NOMO-1 treated with dmso at 0.1 percent for 144 hours (cell line): ENCODE measurements around the gene RBFOX2.
"Not testable (repeated sequence)": the region's sequence is repeated elsewhere in the genome, so short reads cannot be mapped to it uniquely, and the experiment has no call there.

ENCODE experiments used
- DNase-seq: peaks from one replicate; lab custom pipeline; 2025; ENCODE audit not compliant: unreplicated experiment; lab: John Stamatoyannopoulos, UW

RBFOX2 gene

DNA sequence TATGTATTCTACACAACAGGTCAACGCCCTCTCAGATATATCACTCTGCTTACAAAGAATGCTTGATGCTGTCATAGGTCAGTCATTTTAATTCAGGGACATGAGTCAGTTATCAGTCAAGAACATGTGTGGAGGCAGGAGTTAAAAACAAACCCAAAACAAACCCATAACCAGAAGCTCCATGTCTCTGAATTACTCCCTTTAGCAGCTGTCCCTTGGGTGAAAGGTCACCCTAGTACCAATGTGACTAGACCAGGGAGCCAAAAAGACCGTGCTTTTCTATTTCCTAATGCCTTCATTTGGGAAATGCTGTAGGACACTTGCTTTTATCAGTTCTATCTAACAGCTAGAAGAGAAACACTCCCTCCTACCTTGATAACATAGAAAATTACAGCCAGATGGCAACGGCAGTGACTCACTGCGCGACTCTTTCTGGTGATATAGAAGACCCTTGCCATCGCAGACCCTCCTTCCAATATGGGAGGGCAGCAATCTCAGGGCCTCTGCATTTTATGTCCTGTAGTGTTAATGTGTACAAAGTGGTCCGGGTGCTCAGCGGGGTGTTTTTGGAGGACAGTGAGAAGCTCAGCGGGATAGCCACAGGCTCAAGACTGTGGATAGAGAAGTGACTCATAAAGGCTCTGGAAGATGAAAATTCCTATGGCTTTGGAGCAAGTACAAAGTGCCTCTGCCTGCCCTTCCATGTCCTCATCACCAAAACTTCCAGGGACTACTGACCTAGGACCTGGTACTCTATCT is 286.1 kb downstream of the RBFOX2 start:
- no peak for DNase-seq

DNA sequence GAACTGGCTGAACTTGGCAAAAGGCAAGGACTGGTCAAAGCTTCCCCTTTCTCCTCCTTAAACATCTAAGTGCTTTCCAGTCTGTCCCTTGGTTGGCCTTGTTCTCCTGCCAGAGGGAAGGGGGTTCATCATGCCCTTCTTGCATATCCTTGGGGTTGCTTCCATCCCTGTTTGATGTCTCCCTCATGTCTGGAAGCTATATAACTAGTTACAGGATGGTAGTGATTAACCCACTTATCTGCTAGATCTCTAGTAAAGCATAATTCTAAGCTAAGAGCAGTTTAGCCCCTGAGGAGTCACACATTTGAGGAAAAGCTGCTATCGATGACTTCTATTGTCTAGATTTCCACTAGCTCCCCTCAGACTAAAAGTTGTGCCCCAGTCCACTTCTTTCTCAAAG is 288.0 kb downstream of the RBFOX2 start:
- no peak for DNase-seq

GRCh38 chr22:35739931-35740380 is 288.7 kb downstream of the RBFOX2 start:
- no peak for DNase-seq

GRCh38 chr22:35739076-35739930 is 289.3 kb downstream of the RBFOX2 start:
- no peak for DNase-seq

DNA sequence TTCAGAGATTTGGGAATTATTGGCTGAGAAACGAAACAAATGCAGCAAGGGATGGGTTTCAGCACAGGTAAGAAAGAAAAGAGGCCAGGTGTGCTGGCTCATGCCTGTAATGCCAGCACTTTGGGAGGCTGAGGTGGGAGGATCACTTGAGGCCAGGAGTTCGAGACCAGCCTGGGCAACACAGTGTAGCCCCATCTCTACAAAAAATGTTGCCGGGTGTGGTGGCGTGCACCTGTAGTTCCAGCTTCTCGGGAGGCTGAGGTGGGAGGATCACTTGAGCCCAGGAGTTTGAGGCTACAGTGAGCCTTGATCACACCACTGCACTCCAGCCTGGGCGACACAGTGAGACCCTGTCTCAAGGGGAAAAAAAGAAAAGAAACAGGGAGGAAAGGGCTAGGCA is 290.7 kb downstream of the RBFOX2 start:
- DNase-seq, result not testable (repeated sequence)

- DNase-seq, result no peak
Measured at GRCh38 chr22:35736701-35737100, 291.9 kb downstream of the RBFOX2 start.

DNA sequence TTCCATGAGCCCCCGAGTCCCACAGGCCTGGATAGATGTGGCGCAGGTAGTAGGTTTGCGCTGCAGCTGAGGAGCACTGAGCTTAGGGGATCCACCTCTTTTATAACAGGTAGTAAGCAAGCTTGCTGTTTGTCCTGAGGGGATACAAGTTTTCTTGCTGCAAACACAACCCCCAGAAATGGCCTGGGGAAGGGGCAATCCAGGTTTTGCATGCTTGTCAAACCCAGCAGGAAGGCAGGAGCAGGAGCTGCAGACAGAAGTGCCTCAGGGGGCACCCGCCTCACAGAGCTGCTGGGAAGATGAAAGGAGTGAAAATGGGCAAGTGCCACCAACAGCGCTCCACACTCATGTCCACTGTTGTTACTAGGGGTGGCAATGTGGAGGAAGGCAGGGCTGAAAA is 292.5 kb downstream of the RBFOX2 start:
- no peak for DNase-seq

DNA sequence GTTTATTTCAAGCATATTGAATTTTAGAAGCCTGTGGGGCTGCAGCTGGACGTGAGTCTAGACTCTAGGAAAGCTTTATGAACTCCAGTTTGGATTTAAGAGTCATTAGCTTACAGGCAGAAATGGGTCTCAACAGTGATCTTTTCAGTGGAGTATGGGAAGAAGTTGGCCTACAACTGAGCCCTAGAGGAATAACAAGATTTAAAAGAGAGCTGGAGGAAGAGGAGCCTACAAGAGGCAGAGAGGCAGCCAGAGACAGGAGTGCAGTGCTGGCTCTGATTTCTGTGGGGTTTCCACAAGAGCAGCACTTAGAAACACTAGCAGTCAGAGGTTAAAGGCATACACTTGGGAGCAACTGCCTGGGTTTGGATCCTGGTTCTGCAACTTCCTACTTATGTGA is 293.1 kb downstream of the RBFOX2 start:
- no peak for DNase-seq

DNA sequence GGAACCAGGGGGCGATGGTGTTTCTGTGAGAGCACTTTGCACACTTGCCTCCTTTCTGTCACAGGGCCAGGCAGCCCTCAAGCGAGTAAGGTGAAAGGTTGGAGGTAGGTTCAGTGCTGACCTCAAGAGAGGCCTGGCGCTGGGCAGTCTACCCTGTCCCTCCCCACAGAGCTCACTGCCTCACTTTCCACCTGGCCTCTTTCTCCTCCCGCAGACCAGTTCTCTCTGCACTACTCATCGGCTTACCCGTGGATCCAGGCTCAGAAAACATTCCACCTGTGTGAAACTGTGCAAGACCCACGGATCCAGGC is 294.2 kb downstream of the RBFOX2 start:
- no peak for DNase-seq

GRCh38 chr22:35733791-35734516 is 294.7 kb downstream of the RBFOX2 start:
- no peak for DNase-seq

DNA sequence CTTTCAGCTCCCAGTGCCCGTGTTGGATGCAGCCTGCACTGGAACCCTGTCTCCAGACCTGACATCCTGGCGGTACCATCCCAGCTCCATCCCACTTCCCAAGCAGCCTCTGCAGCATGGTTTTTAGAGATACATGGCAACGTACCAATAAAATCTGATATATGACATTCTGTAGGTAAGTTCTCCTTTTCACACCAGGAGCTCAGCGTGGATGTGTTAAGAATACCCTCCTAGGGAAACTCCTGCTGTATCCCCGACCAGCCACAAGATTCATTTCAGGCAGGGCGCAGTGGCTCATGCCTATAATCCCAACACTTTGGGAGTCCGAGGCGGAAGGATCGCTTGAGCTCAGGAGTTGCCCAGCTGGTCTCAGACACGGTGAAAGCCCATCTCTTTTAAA is 295.6 kb downstream of the RBFOX2 start:
- DNase-seq, result no peak

DNA sequence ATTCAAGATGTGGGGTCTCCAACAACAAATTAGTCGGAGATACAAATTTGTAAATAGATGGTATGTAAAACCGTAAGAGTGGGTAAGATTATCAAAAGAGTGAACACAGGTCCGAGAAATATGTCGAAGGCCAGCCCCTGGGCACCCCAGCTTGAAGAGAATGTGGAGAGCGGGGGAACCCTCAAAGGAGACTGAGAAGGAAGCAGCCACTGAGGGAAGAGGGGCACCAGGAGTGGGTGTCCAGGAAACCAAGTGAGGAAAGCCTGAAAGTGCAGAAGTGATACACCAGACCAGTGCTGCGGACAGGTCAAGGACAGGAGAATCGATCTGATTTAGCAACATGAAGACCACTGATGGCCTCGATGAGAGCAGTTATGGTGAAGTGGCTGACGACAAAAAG is 296.5 kb downstream of the RBFOX2 start:
- DNase-seq, result no peak

GRCh38 chr22:35731321-35731720 is 297.3 kb downstream of the RBFOX2 start:
- DNase-seq, result no peak

GRCh38 chr22:35729309-35729698 is 299.3 kb downstream of the RBFOX2 start:
- no peak for DNase-seq

DNA sequence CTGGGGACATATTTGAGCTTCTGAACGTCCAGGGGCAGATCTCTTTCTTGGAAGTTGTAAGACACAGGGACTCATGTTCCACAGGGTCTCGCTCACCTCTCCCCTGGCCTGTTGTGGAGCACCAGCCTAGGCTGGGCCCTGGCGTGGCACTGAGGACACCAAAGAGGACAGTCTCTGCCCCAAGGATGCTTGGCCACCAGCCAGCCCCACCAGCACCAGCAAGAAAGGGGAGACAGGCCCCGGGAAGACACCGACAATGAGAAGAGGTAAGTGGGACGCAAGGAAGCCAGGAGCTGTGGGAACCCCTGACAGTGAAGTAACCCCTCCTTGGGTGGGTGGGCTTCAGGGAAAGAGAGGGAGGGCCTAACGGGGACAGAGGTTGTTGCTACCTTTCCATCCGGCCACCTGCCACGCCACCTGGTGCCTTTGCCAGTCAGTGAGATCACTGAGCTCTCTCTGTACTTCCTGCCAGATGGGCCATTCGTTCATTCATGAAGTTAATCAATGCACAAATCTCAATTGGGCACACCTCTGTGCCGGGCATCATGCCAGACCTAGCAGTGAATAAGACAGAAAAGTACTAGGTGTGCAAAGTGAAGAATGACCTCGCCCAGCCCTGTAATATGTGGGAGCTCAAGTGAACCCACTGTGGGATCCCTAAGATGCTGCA is 299.9 kb downstream of the RBFOX2 start:
- no peak for DNase-seq

DNA sequence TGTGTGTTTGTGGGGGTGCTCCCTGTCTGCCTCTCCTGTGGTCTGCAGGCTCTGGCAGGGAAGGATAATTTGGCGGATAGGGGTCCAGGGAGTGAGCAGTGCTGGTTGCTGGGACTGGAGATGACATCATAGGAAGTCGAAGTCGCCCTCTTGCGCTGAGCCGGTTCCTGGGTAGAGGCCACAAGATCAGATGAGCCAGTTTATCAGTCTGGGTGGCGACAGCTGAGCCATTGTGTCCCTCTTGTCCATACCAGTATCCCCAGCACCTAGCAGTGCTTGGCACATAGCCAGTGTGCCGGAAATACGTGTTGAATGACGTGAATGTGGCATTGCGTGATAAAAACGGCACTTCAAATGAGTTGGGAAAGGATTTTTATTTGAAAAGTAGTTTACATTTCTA is 301.2 kb downstream of the RBFOX2 start:
- no peak for DNase-seq

DNA sequence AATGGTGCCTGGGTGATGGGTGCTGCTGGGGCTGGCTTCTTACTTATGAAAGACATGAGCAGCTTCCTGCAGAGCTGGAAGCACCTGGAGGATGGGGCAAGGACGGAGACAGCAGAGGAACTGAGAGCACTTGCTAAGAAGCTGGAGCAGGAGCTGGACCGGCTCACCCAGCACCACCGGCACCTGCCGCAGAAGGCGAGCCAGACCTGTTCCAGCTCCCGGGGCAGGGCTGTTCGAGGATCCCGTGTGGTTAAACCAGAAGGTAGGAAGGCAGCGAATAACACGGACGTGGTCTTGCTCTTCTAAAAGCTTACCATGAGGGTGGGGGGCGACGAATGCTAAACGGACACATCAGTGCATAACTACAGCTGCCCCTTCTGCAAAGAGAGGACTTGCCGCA is 301.7 kb downstream of the RBFOX2 start:
- DNase-seq, result no peak

- DNase-seq, result no peak
Measured at GRCh38 chr22:35726398-35726797, 302.2 kb downstream of the RBFOX2 start.

DNA sequence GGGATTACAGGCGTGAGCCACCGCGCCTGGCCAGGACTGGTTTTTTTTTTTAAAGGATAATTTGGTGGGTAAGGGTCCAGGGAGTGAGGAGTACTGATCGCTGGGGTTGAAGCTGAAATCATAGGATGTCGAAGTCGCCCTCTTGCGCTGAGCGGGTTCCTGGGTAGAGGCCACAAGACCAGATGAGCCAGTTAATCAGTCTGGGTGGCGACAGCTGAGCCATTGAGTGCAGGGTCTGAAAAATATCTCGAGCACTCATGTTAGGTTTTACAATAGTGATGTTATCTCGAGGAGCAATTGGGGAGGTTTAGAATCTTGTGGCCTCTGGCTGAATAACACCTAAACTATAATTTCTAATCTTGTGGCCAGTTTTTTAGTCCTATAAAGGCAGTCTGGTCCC is 303.1 kb downstream of the RBFOX2 start:
- no peak for DNase-seq

- DNase-seq, result no peak
Measured at GRCh38 chr22:35721960-35722359, 306.7 kb downstream of the RBFOX2 start.

- DNase-seq, result no peak
Measured at GRCh38 chr22:35719212-35719875, 309.3 kb downstream of the RBFOX2 start.
